ENCODE data around the gene PRAF2. TPM values are rescaled to one million over a fixed set of nuclear protein-coding genes. Genes with fewer than 3 reads are reported as not detected.

Gene PRAF2
- total and polyA plus RNA-seq, 2 of the 13 experiments (the other 11 are each of a cell fraction or from before 2014, with no cell fraction given): 0.33 to 2.6 TPM

GRCh38 chrX:49079489-49080428 is 6.0 kb upstream of the PRAF2 start, which contains the start of gene WDR45 (continued):
- TF ChIP-seq, protein P1, sequence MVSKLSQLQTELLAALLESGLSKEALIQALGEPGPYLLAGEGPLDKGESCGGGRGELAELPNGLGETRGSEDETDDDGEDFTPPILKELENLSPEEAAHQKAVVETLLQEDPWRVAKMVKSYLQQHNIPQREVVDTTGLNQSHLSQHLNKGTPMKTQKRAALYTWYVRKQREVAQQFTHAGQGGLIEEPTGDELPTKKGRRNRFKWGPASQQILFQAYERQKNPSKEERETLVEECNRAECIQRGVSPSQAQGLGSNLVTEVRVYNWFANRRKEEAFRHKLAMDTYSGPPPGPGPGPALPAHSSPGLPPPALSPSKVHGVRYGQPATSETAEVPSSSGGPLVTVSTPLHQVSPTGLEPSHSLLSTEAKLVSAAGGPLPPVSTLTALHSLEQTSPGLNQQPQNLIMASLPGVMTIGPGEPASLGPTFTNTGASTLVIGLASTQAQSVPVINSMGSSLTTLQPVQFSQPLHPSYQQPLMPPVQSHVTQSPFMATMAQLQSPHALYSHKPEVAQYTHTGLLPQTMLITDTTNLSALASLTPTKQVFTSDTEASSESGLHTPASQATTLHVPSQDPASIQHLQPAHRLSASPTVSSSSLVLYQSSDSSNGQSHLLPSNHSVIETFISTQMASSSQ (IDR thresholded peaks at IDR 0.05; ENCODE audit: low read depth): no peak
- TF ChIP-seq, protein P1 (CRISPR knock-in tag; IDR thresholded peaks at IDR 0.05; ENCODE audit: borderline replicate concordance): no peak
- TF ChIP-seq SIX1 (CRISPR knock-in tag; IDR thresholded peaks at IDR 0.05; ENCODE audit: borderline replicate concordance) (no peak), FOXP1 (IDR thresholded peaks at IDR 0.05) (no peak), FOXP1 (CRISPR knock-in tag; IDR thresholded peaks at IDR 0.05) (no peak), ZFAT (CRISPR knock-in tag; conservative IDR thresholded peaks at IDR 0.05) (0 out of 2 replicates have a peak, but pooled peaks have one; percentile 31), ZNF501 (CRISPR knock-in tag; IDR thresholded peaks at IDR 0.05) (peak; percentile 55; the same call in 1 of the 2 replicates), HOXA5 (CRISPR knock-in tag; IDR thresholded peaks at IDR 0.05) (peak; percentile 59; the same call in 1 of the 2 replicates), ETV6 (CRISPR knock-in tag; conservative IDR thresholded peaks at IDR 0.05) (no peak), HOXA9 (CRISPR knock-in tag; IDR thresholded peaks at IDR 0.05; ENCODE audit: borderline replicate concordance) (no peak), ZBTB8A (CRISPR knock-in tag; IDR thresholded peaks at IDR 0.05; ENCODE audit: borderline replicate concordance, low read depth) (no peak), RFXANK (CRISPR knock-in tag; IDR thresholded peaks at IDR 0.05) (no peak)
- TF ChIP-seq, protein P2, sequence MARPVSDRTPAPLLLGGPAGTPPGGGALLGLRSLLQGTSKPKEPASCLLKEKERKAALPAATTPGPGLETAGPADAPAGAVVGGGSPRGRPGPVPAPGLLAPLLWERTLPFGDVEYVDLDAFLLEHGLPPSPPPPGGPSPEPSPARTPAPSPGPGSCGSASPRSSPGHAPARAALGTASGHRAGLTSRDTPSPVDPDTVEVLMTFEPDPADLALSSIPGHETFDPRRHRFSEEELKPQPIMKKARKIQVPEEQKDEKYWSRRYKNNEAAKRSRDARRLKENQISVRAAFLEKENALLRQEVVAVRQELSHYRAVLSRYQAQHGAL (CRISPR knock-in tag; IDR thresholded peaks at IDR 0.05; ENCODE audit: not compliant biosample characterization): no peak
- TF ChIP-seq, protein P3, sequence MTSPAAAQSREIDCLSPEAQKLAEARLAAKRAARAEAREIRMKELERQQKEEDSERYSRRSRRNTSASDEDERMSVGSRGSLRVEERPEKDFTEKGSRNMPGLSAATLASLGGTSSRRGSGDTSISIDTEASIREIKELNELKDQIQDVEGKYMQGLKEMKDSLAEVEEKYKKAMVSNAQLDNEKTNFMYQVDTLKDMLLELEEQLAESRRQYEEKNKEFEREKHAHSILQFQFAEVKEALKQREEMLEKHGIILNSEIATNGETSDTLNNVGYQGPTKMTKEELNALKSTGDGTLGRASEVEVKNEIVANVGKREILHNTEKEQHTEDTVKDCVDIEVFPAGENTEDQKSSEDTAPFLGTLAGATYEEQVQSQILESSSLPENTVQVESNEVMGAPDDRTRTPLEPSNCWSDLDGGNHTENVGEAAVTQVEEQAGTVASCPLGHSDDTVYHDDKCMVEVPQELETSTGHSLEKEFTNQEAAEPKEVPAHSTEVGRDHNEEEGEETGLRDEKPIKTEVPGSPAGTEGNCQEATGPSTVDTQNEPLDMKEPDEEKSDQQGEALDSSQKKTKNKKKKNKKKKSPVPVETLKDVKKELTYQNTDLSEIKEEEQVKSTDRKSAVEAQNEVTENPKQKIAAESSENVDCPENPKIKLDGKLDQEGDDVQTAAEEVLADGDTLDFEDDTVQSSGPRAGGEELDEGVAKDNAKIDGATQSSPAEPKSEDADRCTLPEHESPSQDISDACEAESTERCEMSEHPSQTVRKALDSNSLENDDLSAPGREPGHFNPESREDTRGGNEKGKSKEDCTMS (CRISPR knock-in tag; conservative IDR thresholded peaks at IDR 0.05): no peak
- TF ChIP-seq, protein P4, sequence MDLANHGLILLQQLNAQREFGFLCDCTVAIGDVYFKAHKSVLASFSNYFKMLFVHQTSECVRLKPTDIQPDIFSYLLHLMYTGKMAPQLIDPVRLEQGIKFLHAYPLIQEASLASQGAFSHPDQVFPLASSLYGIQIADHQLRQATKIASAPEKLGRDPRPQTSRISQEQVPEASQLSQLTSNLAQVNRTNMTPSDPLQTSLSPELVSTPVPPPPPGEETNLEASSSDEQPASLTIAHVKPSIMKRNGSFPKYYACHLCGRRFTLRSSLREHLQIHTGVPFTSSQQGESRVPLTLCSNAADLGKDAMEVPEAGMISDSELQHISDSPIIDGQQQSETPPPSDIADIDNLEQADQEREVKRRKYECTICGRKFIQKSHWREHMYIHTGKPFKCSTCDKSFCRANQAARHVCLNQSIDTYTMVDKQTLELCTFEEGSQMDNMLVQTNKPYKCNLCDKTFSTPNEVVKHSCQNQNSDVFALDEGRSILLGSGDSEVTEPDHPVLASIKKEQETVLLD (CRISPR knock-in tag; IDR thresholded peaks at IDR 0.05; ENCODE audit: low read depth): peak; percentile 72
